ENCODE measurements around the gene ADAMTS13.
A peak's percentile ranks its signal among the peaks of the same experiment; 100 is the strongest.

The ADAMTS13 gene

GRCh38 chr9:133456409-133456808, 34.2 kb downstream of the ADAMTS13 start:
- DNase-seq = no peak

- DNase-seq = no peak
These were observed 35.1 kb downstream of the ADAMTS13 start for GRCh38 chr9:133457233-133457632.

- no peak for DNase-seq
These were observed 35.6 kb downstream of the ADAMTS13 start for GRCh38 chr9:133457748-133458147.

- DNase-seq = no peak
These were observed 36.6 kb downstream of the ADAMTS13 start for GRCh38 chr9:133458643-133459312.

- peak; percentile 43 for DNase-seq
These were observed 37.6 kb downstream of the ADAMTS13 start, which contains the start of gene CACFD1 for GRCh38 chr9:133459476-133460404. Gene CACFD1 (plus strand): TSS chr9:133459978. CDS start chr9:133460067, 89 bp downstream.

- no peak for DNase-seq
These were observed 38.4 kb downstream of the ADAMTS13 start for GRCh38 chr9:133460405-133461175.

- no peak for DNase-seq
These were observed 39.8 kb downstream of the ADAMTS13 start for GRCh38 chr9:133461975-133462374.

- DNase-seq = no peak
These were observed 41.2 kb downstream of the ADAMTS13 start for GRCh38 chr9:133463234-133463863.

- no peak for DNase-seq
These were observed 41.9 kb downstream of the ADAMTS13 start for GRCh38 chr9:133463864-133464615.

- DNase-seq = no peak
These were observed 42.5 kb downstream of the ADAMTS13 start for GRCh38 chr9:133464638-133465037.

- no peak for DNase-seq
These were observed 43.8 kb downstream of the ADAMTS13 start for GRCh38 chr9:133465984-133466383.

- no peak for DNase-seq
These were observed 44.9 kb downstream of the ADAMTS13 start for GRCh38 chr9:133467101-133467500.

GRCh38 chr9:133468374-133468773, 46.2 kb downstream of the ADAMTS13 start:
- no peak for DNase-seq

GRCh38 chr9:133468777-133469421, 46.7 kb downstream of the ADAMTS13 start:
- DNase-seq = no peak

- no peak for DNase-seq
These were observed 48.3 kb downstream of the ADAMTS13 start for GRCh38 chr9:133470427-133470924.

- DNase-seq = no peak
These were observed 48.8 kb downstream of the ADAMTS13 start for GRCh38 chr9:133470988-133471387.

- DNase-seq = no peak
These were observed 49.5 kb downstream of the ADAMTS13 start for GRCh38 chr9:133471551-133472276.

- no peak for DNase-seq
These were observed 50.1 kb downstream of the ADAMTS13 start for GRCh38 chr9:133472277-133472645.

- DNase-seq = no peak
These were observed 50.7 kb downstream of the ADAMTS13 start for GRCh38 chr9:133472753-133473378.

GRCh38 chr9:133473743-133474142, 51.6 kb downstream of the ADAMTS13 start:
- DNase-seq = no peak
